SK-N-SH (cell line): ENCODE data around the gene CHST15. TPM values are rescaled to one million over a fixed set of nuclear protein-coding genes. Genes with fewer than 3 reads are reported as not detected.

Experiments used
- CTCF ChIA-PET: fragments of 300-600, 350-600 bp; formaldehyde crosslinking; extraction: SDS; loops from one replicate; lab custom pipeline; 2021; lab: Yijun Ruan, JAX
- POLR2A ChIA-PET: fragments of 350-600 bp; sonication (Branson Sonifier 250); formaldehyde crosslinking; extraction: SDS; loops from one replicate; lab custom pipeline; 2020; ENCODE audit warnings: antibody characterized with exemption, inconsistent platforms; lab: Yijun Ruan, JAX
- DNase-seq: peaks from one replicate; pipeline ENCODE4 v3.0.0; 2012
- H2AFZ ChIP-seq: fragments of 200-600 bp; sonication (generic); 2 replicates; pipeline ENCODE4 v1.8.1; 2016; ENCODE audit warnings: antibody characterized with exemption, mild to moderate bottlenecking, low read depth
- H3F3A ChIP-seq: fragments of 200-600 bp; sonication (generic); replicated peaks from 2 replicates; pipeline ENCODE3; 2016; ENCODE audit warnings: antibody characterized with exemption, mild to moderate bottlenecking; ENCODE audit not compliant: insufficient read depth
- H3K27ac ChIP-seq, 2 experiments: fragments of 200-500 bp in 1 of 2; fragments of 200-600 bp in 1 of 2; sonication (Bioruptor generic) in 1 of 2; sonication (generic), shearing (Covaris generic) in 1 of 2; 2 replicates each; pipeline versions ENCODE4 v1.5.1 to v1.6.1; 2014 to 2016; ENCODE audit warnings: low read depth in 2 of 2, inconsistent platforms in 1 of 2, low read length in 1 of 2, mild to moderate bottlenecking in 1 of 2, mixed read lengths in 1 of 2
- H3K27me3 ChIP-seq: fragments of 200-600 bp; sonication (generic), shearing (Covaris generic); 2 replicates; pipeline ENCODE4 v1.6.1; 2016; ENCODE audit warnings: mixed run types; ENCODE audit not compliant: insufficient read depth
- H3K36me3 ChIP-seq, 2 experiments: fragments of 200-500 bp in 1 of 2; fragments of 200-600 bp in 1 of 2; sonication (Bioruptor generic) in 1 of 2; sonication (generic) in 1 of 2; replicated peaks in 1 of 2; 2 replicates each; pipeline versions ENCODE3 to v1.5.1; 2014 to 2016; ENCODE audit warnings: low read length in 1 of 2, mild to moderate bottlenecking in 1 of 2; ENCODE audit not compliant: insufficient read depth in 2 of 2, control insufficient read depth in 1 of 2
- H3K4me1 ChIP-seq, 2 experiments: fragments of 200-500 bp in 1 of 2; fragments of 200-600 bp in 1 of 2; sonication (Bioruptor generic) in 1 of 2; sonication (generic), shearing (Covaris generic) in 1 of 2; 2 replicates each; pipeline versions ENCODE4 v1.5.1 to v1.6.1; 2014 to 2016; ENCODE audit warnings: low read depth in 1 of 2, low read length in 1 of 2, mixed run types in 1 of 2; ENCODE audit not compliant: insufficient read depth in 2 of 2, control insufficient read depth in 1 of 2
- H3K4me2 ChIP-seq: fragments of 200-600 bp; sonication (generic), shearing (Covaris generic); 2 replicates; pipeline ENCODE4 v1.6.1; 2017; ENCODE audit warnings: mixed run types
- H3K4me3 ChIP-seq, 2 experiments: fragments of 200-500 bp in 1 of 2; fragments of 200-600 bp in 1 of 2; sonication (Bioruptor generic) in 1 of 2; sonication (generic), shearing (Covaris generic) in 1 of 2; 2 replicates each; pipeline versions ENCODE4 v1.5.1 to v1.8.1; 2014 to 2016; ENCODE audit warnings: low read depth in 2 of 2, inconsistent platforms in 1 of 2, low read length in 1 of 2, mild to moderate bottlenecking in 1 of 2, mixed read lengths in 1 of 2, moderate library complexity in 1 of 2
- H3K79me2 ChIP-seq: fragments of 200-600 bp; sonication (generic); 2 replicates; pipeline ENCODE4 v1.8.1; 2017; ENCODE audit warnings: mild to moderate bottlenecking; ENCODE audit not compliant: insufficient read depth
- H3K9ac ChIP-seq: fragments of 200-600 bp; sonication (generic); 2 replicates; pipeline ENCODE4 v1.6.1; 2017; ENCODE audit warnings: mixed run types
- H3K9me2 ChIP-seq: fragments of 200-600 bp; sonication (generic); 2 replicates; pipeline ENCODE4 v1.6.1; 2017; ENCODE audit warnings: mixed run types
- H3K9me3 ChIP-seq: fragments of 200-600 bp; sonication (generic); 2 replicates; pipeline ENCODE4 v1.6.1; 2017; ENCODE audit warnings: mixed run types, mild to moderate bottlenecking, moderate library complexity
- H4K20me1 ChIP-seq: fragments of 200-600 bp; sonication (generic); 2 replicates; pipeline ENCODE4 v1.6.1; 2017; ENCODE audit warnings: mild to moderate bottlenecking, mixed run types; ENCODE audit not compliant: insufficient read depth
- CHD2 ChIP-seq: fragments of 150-350 bp; IDR thresholded peaks from 2 replicates; pipeline ENCODE4 v1.6.1; 2018; ENCODE audit warnings: low read length; ENCODE audit not compliant: partially characterized antibody
- ELF1 ChIP-seq: IDR thresholded peaks from 2 replicates; pipeline ENCODE4 v1.4.0; 2012
- EP300 ChIP-seq, 2 experiments: IDR thresholded peaks; 2 replicates each; pipeline versions ENCODE4 v1.4.0 to v1.6.1; 2012; ENCODE audit warnings: borderline replicate concordance in 1 of 2, low read depth in 1 of 2, low read length in 1 of 2
- EZH2phosphoT487 ChIP-seq: fragments of 200-600 bp; sonication (generic); IDR thresholded peaks from 2 replicates; pipeline ENCODE4 v1.6.1; 2017; ENCODE audit warnings: low read depth, mixed run types, mild to moderate bottlenecking, antibody characterized with exemption, moderate library complexity, borderline replicate concordance
- FOXJ3 ChIP-seq: sonication (generic); formaldehyde crosslinking; IDR thresholded peaks from 2 replicates; pipeline ENCODE4 v1.5.1; 2020; ENCODE audit warnings: mild to moderate bottlenecking, missing genetic modification reagents
- FOXM1 ChIP-seq: IDR thresholded peaks from 2 replicates; pipeline ENCODE4 v1.4.0; 2012; ENCODE audit warnings: low read depth, mild to moderate bottlenecking
- GATA2 ChIP-seq: sonication (generic); formaldehyde crosslinking; IDR thresholded peaks from 2 replicates; pipeline ENCODE4 v1.5.0; 2020; ENCODE audit warnings: mild to moderate bottlenecking, missing genetic modification reagents
- JUND ChIP-seq: IDR thresholded peaks from 2 replicates; pipeline ENCODE4 v1.4.0; 2012
- NFIC ChIP-seq: IDR thresholded peaks from 2 replicates; pipeline ENCODE4 v1.4.0; 2012; ENCODE audit warnings: borderline replicate concordance
- RAD21 ChIP-seq: IDR thresholded peaks from 2 replicates; pipeline ENCODE4 v1.6.1; 2012; ENCODE audit warnings: mild to moderate bottlenecking, low read length
- RCOR1 ChIP-seq: fragments of 150-350 bp; IDR thresholded peaks from 2 replicates; pipeline ENCODE4 v1.6.1; 2017; ENCODE audit warnings: antibody characterized with exemption, low read length
- REST ChIP-seq: IDR thresholded peaks from 2 replicates; pipeline ENCODE4 v1.6.1; 2012; ENCODE audit warnings: mild to moderate bottlenecking, low read depth, low read length, moderate library complexity
- RXRA ChIP-seq: IDR thresholded peaks from 2 replicates; pipeline ENCODE4 v1.4.0; 2012; ENCODE audit warnings: low read depth, mild to moderate bottlenecking, borderline replicate concordance
- TCF12 ChIP-seq: IDR thresholded peaks from 2 replicates; pipeline ENCODE4 v1.4.0; 2012
- TEAD4 ChIP-seq: IDR thresholded peaks from 2 replicates; pipeline ENCODE4 v1.4.0; 2012; ENCODE audit warnings: mild to moderate bottlenecking, borderline replicate concordance; ENCODE audit not compliant: insufficient read depth
- USF1 ChIP-seq: IDR thresholded peaks from 2 replicates; pipeline ENCODE4 v1.4.0; 2012; ENCODE audit warnings: low read depth, borderline replicate concordance
- WGBS: methylation state at CpG from one replicate; pipeline ENCODE4 v1.1.6; 2017; ENCODE audit warnings: low lambda C conversion rate; 5-methylcytosine and 5-hydroxymethylcytosine counted together
- polyA plus RNA-seq, 3 experiments: library from polyadenylated mRNA; depleted of rRNA; stranded (reverse); fragments of >200 nt; gene quantifications; 2 replicates each; pipeline ENCODE4 v1.2.3, GENCODE V29; 2012

Gene CHST15
- polyA plus RNA-seq, 1 of the 3 experiments (the other 2 are of a cell fraction): 0.02 TPM

- ChIA-PET CTCF (interaction anchor here (0.8 to 15.3 kb wide), 5 partner anchors 86 to 308 kb away, joined by 3 to 111 read pairs (median 3); no protein-coding TSS in a partner anchor), POLR2A (interaction anchor here (1.4 kb wide), 1 partner anchor 12 kb away, joined by 3 read pairs; the partner anchor contains the start of gene CHST15)
- no peak overlapping the region for H2AFZ ChIP-seq
- DNase-seq: peak; percentile 81
- no peaks in the 10 kb centered on the region for H3K27me3 ChIP-seq
- H3K9me3 ChIP-seq: no peaks in the 10 kb centered on the region
- H3K4me2 ChIP-seq: no peak overlapping the region
- TF ChIP-seq TEAD4 (peak; percentile 55; the same call in 1 of the 2 replicates), RAD21 (peak; percentile 20; the same call in 1 of the 2 replicates), JUND (no peak), EZH2phosphoT487 (no peak), ELF1 (no peak), GATA2 (CRISPR knock-in tag) (peak; percentile 96), RCOR1 (peak; percentile 89), USF1 (no peak), NFIC (peak; percentile 33; the same call in 1 of the 2 replicates), CHD2 (peak; percentile 70), FOXM1 (no peak), TCF12 (peak; percentile 46), RXRA (no peak), EP300 (IDR thresholded peaks at IDR 0.05; ENCODE audit: borderline replicate concordance in 1 of 2, low read depth in 1 of 2, low read length in 1 of 2) (peak in 1 of 2 experiments; percentile 93; a peak in 2 of 4 replicates), FOXJ3 (CRISPR knock-in tag) (peak; percentile 83), REST (no peak)
- no peaks in the 10 kb centered on the region for H4K20me1 ChIP-seq
- H3K9ac ChIP-seq: no peak overlapping the region
- H3K4me1 ChIP-seq: peaks cover 0 to 29% of the 10 kb centered on the region in 2 experiments; a peak in 2 of 4 replicates
- H3K4me3 ChIP-seq: no peak overlapping the region
- no peaks in the 10 kb centered on the region for H3K36me3 ChIP-seq
- no peaks in the 10 kb centered on the region for H3K79me2 ChIP-seq
- H3K27ac ChIP-seq: no peak overlapping the region
- WGBS: 15% methylated on average over 13 of the region's 13 CpGs
- no peaks in the 10 kb centered on the region for H3F3A ChIP-seq
- no peaks in the 10 kb centered on the region for H3K9me2 ChIP-seq
Observed at GRCh38 chr10:124081547-124082140, 11.8 kb downstream of the CHST15 start.
